H1 (cell line): ENCODE data around the gene NOC2L. TPM values are rescaled to one million over a fixed set of nuclear protein-coding genes. Genes with fewer than 3 reads are reported as not detected.

ENCODE experiments used
- CTCF ChIA-PET: fragments of 300-600 bp; sonication (Branson Sonifier 250); formaldehyde crosslinking; loops from one replicate; lab custom pipeline; 2021; ENCODE audit not compliant: partially characterized antibody; lab: Charles Lee
- POLR2A ChIA-PET: fragments of 300-600 bp; sonication (Branson Sonifier 250); formaldehyde crosslinking; loops from one replicate; lab custom pipeline; 2021; ENCODE audit warnings: inconsistent platforms; ENCODE audit not compliant: partially characterized antibody; lab: Charles Lee
- DNase-seq, 2 experiments: peaks; one replicate each; pipeline versions ENCODE4 v3.0.0 to v3.0.0-alpha.2; 2010 to 2022; ENCODE audit warnings: low spot score in 2 of 2, low read depth in 1 of 2, mixed read lengths in 1 of 2
- FAIRE-seq: peaks from 2 replicates; lab custom pipeline; 2011; peaks lifted over from hg19 to GRCh38; lab: Jason Lieb, UNC
- H2AFZ ChIP-seq: 2 replicates; pipeline ENCODE4 v1.8.1; 2012; ENCODE audit warnings: low read length, inconsistent platforms
- H2AK5ac ChIP-seq: 2 replicates; pipeline ENCODE4 v1.6.1; 2013; ENCODE audit warnings: low read depth, low read length
- H2BK120ac ChIP-seq: replicated peaks from 2 replicates; pipeline ENCODE3; 2013; ENCODE audit warnings: low read depth, low read length, inconsistent platforms
- H2BK12ac ChIP-seq: 2 replicates; pipeline ENCODE4 v1.6.1; 2013; ENCODE audit warnings: low read depth, low read length
- H2BK15ac ChIP-seq: 2 replicates; pipeline ENCODE4 v1.6.1; 2013; ENCODE audit warnings: low read length
- H2BK20ac ChIP-seq: 2 replicates; pipeline ENCODE4 v1.6.1; 2013; ENCODE audit warnings: low read length
- H2BK5ac ChIP-seq: 2 replicates; pipeline ENCODE4 v1.6.1; 2013; ENCODE audit warnings: low read depth, low read length
- H3K14ac ChIP-seq: 2 replicates; pipeline ENCODE4 v1.6.1; 2013; ENCODE audit warnings: inconsistent platforms; ENCODE audit not compliant: insufficient read length
- H3K18ac ChIP-seq: 2 replicates; pipeline ENCODE4 v1.6.1; 2013; ENCODE audit warnings: low read length; ENCODE audit errors: extremely low read depth
- H3K23ac ChIP-seq: 2 replicates; pipeline ENCODE4 v1.6.1; 2013; ENCODE audit warnings: inconsistent platforms; ENCODE audit not compliant: insufficient read length
- H3K23me2 ChIP-seq: 2 replicates; pipeline ENCODE4 v1.6.1; 2013; ENCODE audit warnings: low read depth, low read length
- H3K27ac ChIP-seq: 2 replicates; pipeline ENCODE4 v1.6.1; 2011; ENCODE audit warnings: low read depth, low read length, inconsistent platforms
- H3K27me3 ChIP-seq, 4 experiments: replicated peaks in 1 of 4; 1 replicate in 1 of 4; 2 replicates in 3 of 4; pipeline versions ENCODE4 v1.6.1 to v1.8.1; 2011 to 2013; ENCODE audit warnings: low read length in 3 of 4, mild to moderate bottlenecking in 3 of 4, inconsistent platforms in 2 of 4, mixed read lengths in 2 of 4, moderate library complexity in 1 of 4; ENCODE audit not compliant: control insufficient read depth in 3 of 4, insufficient read depth in 3 of 4; ENCODE audit errors: extremely low read depth in 1 of 4
- H3K36me3 ChIP-seq, 4 experiments: 2 replicates each; pipeline versions ENCODE4 v1.6.1 to v1.8.1; 2011 to 2013; ENCODE audit warnings: mild to moderate bottlenecking in 4 of 4, low read length in 3 of 4, moderate library complexity in 2 of 4, control low read depth in 1 of 4, inconsistent platforms in 1 of 4; ENCODE audit not compliant: insufficient read depth in 4 of 4, control insufficient read depth in 2 of 4
- H3K4ac ChIP-seq: replicated peaks from 2 replicates; pipeline ENCODE3; 2013; ENCODE audit warnings: low read length, low read depth, mixed read lengths, inconsistent platforms; ENCODE audit not compliant: insufficient read length
- H3K4me1 ChIP-seq, 4 experiments: replicated peaks in 1 of 4; 1 replicate in 1 of 4; 2 replicates in 3 of 4; pipeline versions ENCODE4 v1.6.1 to v1.8.1; 2011 to 2013; ENCODE audit warnings: low read length in 3 of 4, inconsistent platforms in 2 of 4, mixed read lengths in 1 of 4; ENCODE audit not compliant: insufficient read depth in 4 of 4, control insufficient read depth in 3 of 4
- H3K4me2 ChIP-seq, 2 experiments: 2 replicates each; pipeline versions ENCODE4 v1.6.1 to v1.8.1; 2011 to 2013; ENCODE audit warnings: low read depth in 2 of 2, low read length in 2 of 2, control low read depth in 1 of 2, inconsistent platforms in 1 of 2, mild to moderate bottlenecking in 1 of 2; ENCODE audit not compliant: insufficient read depth in 1 of 2
- H3K4me3 ChIP-seq, 4 experiments: fragments of 200-600, 300-600 bp in 1 of 4; sonication (generic), shearing (Covaris generic), sonication (Bioruptor Twin) in 1 of 4; 2 replicates each; pipeline versions ENCODE4 v1.5.1 to v1.8.1; 2011 to 2016; ENCODE audit warnings: low read length in 4 of 4, low read depth in 3 of 4, control low read depth in 2 of 4, inconsistent platforms in 2 of 4, mild to moderate bottlenecking in 2 of 4, mixed read lengths in 1 of 4, moderate library complexity in 1 of 4; ENCODE audit not compliant: insufficient read depth in 2 of 4; ENCODE audit errors: extremely low read depth in 1 of 4
- H3K56ac ChIP-seq: replicated peaks from 2 replicates; pipeline ENCODE3; 2013; ENCODE audit warnings: low read depth, mild to moderate bottlenecking, mixed read lengths, low read length, inconsistent platforms; ENCODE audit not compliant: insufficient read length
- H3K79me1 ChIP-seq: 2 replicates; pipeline ENCODE4 v1.6.1; 2013; ENCODE audit warnings: low read depth, low read length, control low read depth
- H3K79me2 ChIP-seq, 2 experiments: 2 replicates each; pipeline versions ENCODE4 v1.6.1 to v1.8.1; 2012 to 2013; ENCODE audit warnings: low read length in 2 of 2, mild to moderate bottlenecking in 2 of 2, inconsistent platforms in 1 of 2; ENCODE audit not compliant: insufficient read depth in 2 of 2, control insufficient read depth in 1 of 2
- H3K9ac ChIP-seq, 4 experiments: replicated peaks in 1 of 4; 1 replicate in 1 of 4; 2 replicates in 3 of 4; pipeline versions ENCODE4 v1.6.1 to v1.8.1; 2011 to 2013; ENCODE audit warnings: low read depth in 3 of 4, low read length in 3 of 4, control low read depth in 2 of 4, mild to moderate bottlenecking in 2 of 4, moderate library complexity in 2 of 4, inconsistent platforms in 1 of 4; ENCODE audit errors: extremely low read depth in 1 of 4
- H3K9me3 ChIP-seq, 2 experiments: 2 replicates each; pipeline versions ENCODE4 v1.6.1 to v1.8.1; 2012 to 2013; ENCODE audit warnings: mild to moderate bottlenecking in 2 of 2, moderate library complexity in 2 of 2, control low read depth in 1 of 2, inconsistent platforms in 1 of 2, low read depth in 1 of 2, low read length in 1 of 2, mixed read lengths in 1 of 2; ENCODE audit not compliant: insufficient read depth in 2 of 2
- H4K20me1 ChIP-seq, 2 experiments: replicated peaks in 1 of 2; 2 replicates each; pipeline versions ENCODE3 to v1.8.1; 2011 to 2013; ENCODE audit warnings: inconsistent platforms in 2 of 2, low read length in 2 of 2, mild to moderate bottlenecking in 1 of 2; ENCODE audit not compliant: insufficient read depth in 2 of 2, control insufficient read depth in 1 of 2
- H4K5ac ChIP-seq: 2 replicates; pipeline ENCODE4 v1.6.1; 2013; ENCODE audit warnings: low read length, low read depth, mixed read lengths, inconsistent platforms; ENCODE audit not compliant: insufficient read length
- H4K8ac ChIP-seq: 2 replicates; pipeline ENCODE4 v1.8.0; 2013; ENCODE audit warnings: mild to moderate bottlenecking, moderate library complexity, low read length, inconsistent platforms; ENCODE audit not compliant: insufficient read depth; ENCODE audit errors: extremely low read depth
- H4K91ac ChIP-seq: replicated peaks from 2 replicates; pipeline ENCODE3; 2013; ENCODE audit warnings: low read length, mixed read lengths, inconsistent platforms; ENCODE audit not compliant: insufficient read length
- ATF3 ChIP-seq: IDR thresholded peaks from 2 replicates; pipeline ENCODE4 v1.6.1; 2011; ENCODE audit warnings: low read depth, mild to moderate bottlenecking, low read length; ENCODE audit not compliant: insufficient read depth
- CEBPB ChIP-seq: IDR thresholded peaks from 2 replicates; pipeline ENCODE4 v1.6.1; 2012; ENCODE audit warnings: low read depth, low read length
- GABPA ChIP-seq: IDR thresholded peaks from 2 replicates; pipeline ENCODE4 v1.6.1; 2011; ENCODE audit warnings: mild to moderate bottlenecking, low read length, moderate library complexity, borderline replicate concordance; ENCODE audit not compliant: insufficient read depth
- KDM1A ChIP-seq: fragments of 200-600, 300-600 bp; sonication (generic); IDR thresholded peaks from 2 replicates; pipeline ENCODE4 v1.7.1; 2016; ENCODE audit warnings: mild to moderate bottlenecking, low read length, borderline replicate concordance
- RNF2 ChIP-seq: fragments of 200-900, 300-1000 bp; sonication (generic); IDR thresholded peaks from 2 replicates; pipeline ENCODE4 v1.7.1; 2016; ENCODE audit warnings: borderline replicate concordance, low read depth, mild to moderate bottlenecking, antibody characterized with exemption, low read length; ENCODE audit not compliant: poor library complexity, severe bottlenecking; ENCODE audit errors: missing control alignments
- SIRT6 ChIP-seq: IDR thresholded peaks from one replicate; pipeline ENCODE4 v1.7.1; 2012; ENCODE audit warnings: low read length, inconsistent platforms
- SP1 ChIP-seq: IDR thresholded peaks from 2 replicates; pipeline ENCODE4 v1.6.1; 2011; ENCODE audit warnings: low read depth, low read length
- SP2 ChIP-seq: IDR thresholded peaks from 2 replicates; pipeline ENCODE4 v1.6.1; 2012; ENCODE audit warnings: mild to moderate bottlenecking, low read length, inconsistent platforms
- TCF12 ChIP-seq: IDR thresholded peaks from 2 replicates; pipeline ENCODE4 v1.6.1; 2011; ENCODE audit warnings: low read depth, mild to moderate bottlenecking, low read length
- YY1 ChIP-seq: IDR thresholded peaks from 2 replicates; pipeline ENCODE4 v1.6.1; 2011; ENCODE audit warnings: low read depth, mild to moderate bottlenecking, low read length
- ZNF274 ChIP-seq: IDR thresholded peaks from 2 replicates; pipeline ENCODE4 v1.7.0; 2012; ENCODE audit warnings: low read length, borderline replicate concordance; ENCODE audit errors: extremely low read depth
- WGBS, 2 experiments: shearing (Covaris generic) in 1 of 2; methylation state at CpG; one replicate each; pipeline versions ENCODE4 v1.1.6 to v1.1.7; 2013 to 2015; ENCODE audit warnings: low lambda C conversion rate in 2 of 2, mixed read lengths in 2 of 2, inconsistent platforms in 1 of 2, low coverage in 1 of 2, missing lambda C conversion rate in 1 of 2; ENCODE audit not compliant: insufficient replicate concordance in 2 of 2, insufficient coverage in 1 of 2, insufficient read length in 1 of 2; ENCODE audit errors: extremely low coverage in 1 of 2, missing lambda C conversion rate in 1 of 2; 5-methylcytosine and 5-hydroxymethylcytosine counted together
- polyA plus RNA-seq, 7 experiments: library from polyadenylated mRNA; depleted of rRNA in 3 of 7; stranded (reverse) in 5 of 7; unstranded in 2 of 7; fragments of >200 nt in 5 of 7; fragments of 200-250 nt in 2 of 7; gene quantifications; 1 replicate in 5 of 7; 2 replicates in 1 of 7; 4 replicates in 1 of 7; pipeline versions ENCODE4 v1.2.1 to v1.2.3, GENCODE V29; 2011 to 2013; ENCODE audit warnings: missing spikeins in 2 of 7, mixed read lengths in 2 of 7
- total RNA-seq: library from RNA; stranded (reverse); fragmentation: NEBNext Ultra II Directional; extraction: Animal tissue kit (Norgen Biotek cat#: 25700); gene quantifications from 2 replicates; pipeline ENCODE4 v1.2.1, GENCODE V29; 2021
- TF ChIP-seq, protein P1 (sequence below): IDR thresholded peaks from 2 replicates; pipeline ENCODE4 v1.6.1; 2012; ENCODE audit warnings: inconsistent platforms
- TF ChIP-seq, protein P2 (sequence below): IDR thresholded peaks from 2 replicates; pipeline ENCODE4 v1.6.1; 2012; ENCODE audit warnings: inconsistent platforms

Gene NOC2L
- total and polyA plus RNA-seq, 2 of the 8 experiments (the other 6 are each of a cell fraction or from before 2014, with no cell fraction given), result 74.7 to 130 TPM

DNA sequence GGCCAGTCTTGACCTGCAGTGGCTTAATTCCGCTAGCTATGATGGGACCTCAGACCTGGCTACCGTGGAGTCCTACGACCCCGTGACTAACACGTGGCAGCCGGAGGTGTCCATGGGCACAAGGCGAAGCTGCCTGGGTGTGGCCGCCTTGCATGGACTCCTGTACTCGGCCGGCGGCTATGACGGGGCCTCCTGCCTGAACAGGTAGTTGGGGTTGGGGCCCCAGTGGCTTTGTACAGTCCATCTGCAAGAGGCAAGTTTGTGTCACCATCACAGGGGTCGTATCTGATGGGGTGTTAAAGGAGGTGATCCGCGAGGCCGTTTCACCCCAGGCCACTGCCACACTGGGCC lies 4.2 kb upstream of the NOC2L start:
- Histone ChIP-seq H3K79me1 (peaks cover 4% of the 10 kb centered on the region), H3K36me3 (peaks cover 0 to 19% (median 10%) of the 10 kb centered on the region in 4 experiments; a peak in 7 of 8 replicates), H2BK5ac (no peak overlapping the region), H4K5ac (no peak overlapping the region), H3K9ac (no peak overlapping the region), H2BK12ac (no peak overlapping the region), H3K4me1 (peaks cover 0 to 9% (median 7%) of the 10 kb centered on the region in 4 experiments; a peak in 5 of 7 replicates), H3K9me3 (no peaks in the 10 kb centered on the region; a peak in 1 of 4 replicates), H3K56ac (no peak overlapping the region), H3K27ac (no peak overlapping the region), H2BK20ac (no peak overlapping the region), H4K8ac (no peak overlapping the region), H4K91ac (no peak overlapping the region), H3K4me3 (no peak overlapping the region), H3K79me2 (peaks cover 0 to 7% of the 10 kb centered on the region in 2 experiments; a peak in 3 of 4 replicates), H3K27me3 (peaks cover 14 to 49% (median 39%) of the 10 kb centered on the region in 4 experiments), H3K18ac (no peak overlapping the region), H3K23ac (no peak overlapping the region), H2AFZ (no peak overlapping the region), H3K14ac (no peak overlapping the region), H4K20me1 (peaks cover 3 to 31% of the 10 kb centered on the region in 2 experiments), H3K4ac (no peak overlapping the region), H2BK15ac (no peak overlapping the region), H3K4me2 (no peak overlapping the region), H2AK5ac (no peak overlapping the region), H2BK120ac (no peak overlapping the region), H3K23me2 (peaks cover 18% of the 10 kb centered on the region)
- 97% methylated on average over 14 of the region's 16 CpGs; no CpG with 5 or more reads in 1 of the 2 experiments for WGBS, 2 experiments
- POLR2A ChIA-PET, result no interaction called here
- no peak for FAIRE-seq
- CTCF ChIA-PET, result interaction anchor here (0.6 to 2.8 kb wide), 3 partner anchors 11 to 21 kb away, joined by 3 to 9 read pairs (median 3); no protein-coding TSS in a partner anchor
- no peak for DNase-seq
- TF ChIP-seq, protein P1, sequence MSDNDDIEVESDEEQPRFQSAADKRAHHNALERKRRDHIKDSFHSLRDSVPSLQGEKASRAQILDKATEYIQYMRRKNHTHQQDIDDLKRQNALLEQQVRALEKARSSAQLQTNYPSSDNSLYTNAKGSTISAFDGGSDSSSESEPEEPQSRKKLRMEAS, result no peak
- TF ChIP-seq YY1, result no peak
- no peak for TF ChIP-seq SP2
- TF ChIP-seq CEBPB, result no peak
- TF ChIP-seq KDM1A, result no peak
- TF ChIP-seq, protein P2, sequence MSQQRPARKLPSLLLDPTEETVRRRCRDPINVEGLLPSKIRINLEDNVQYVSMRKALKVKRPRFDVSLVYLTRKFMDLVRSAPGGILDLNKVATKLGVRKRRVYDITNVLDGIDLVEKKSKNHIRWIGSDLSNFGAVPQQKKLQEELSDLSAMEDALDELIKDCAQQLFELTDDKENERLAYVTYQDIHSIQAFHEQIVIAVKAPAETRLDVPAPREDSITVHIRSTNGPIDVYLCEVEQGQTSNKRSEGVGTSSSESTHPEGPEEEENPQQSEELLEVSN, result no peak
- TF ChIP-seq SIRT6, result no peak
- TF ChIP-seq ATF3, result no peak
- no peak for TF ChIP-seq TCF12
- no peak for TF ChIP-seq SP1
- TF ChIP-seq RNF2, result no peak
- TF ChIP-seq GABPA, result no peak
- no peak for TF ChIP-seq ZNF274
